Left lobe of liver (tissue), 2 donors: Measurements from ENCODE around the gene AP5B1. TPM values are rescaled to one million over a fixed set of nuclear protein-coding genes. Genes with fewer than 3 reads are reported as not detected.
A peak's percentile ranks its signal among the peaks of the same experiment; 100 is the strongest.

Experiments
- ATAC-seq: fragments of 200-7000 bp; cut with Tn5 transposase; one replicate; pipeline ENCODE4 v1.9.1; 2020; ENCODE audit warnings: mild to moderate bottlenecking, moderate library complexity
- DNase-seq: peaks from one replicate; pipeline ENCODE4 v3.0.0-alpha.2; 2020; ENCODE audit warnings: low spot score
- total RNA-seq: library from RNA; stranded (reverse); gene quantifications from one replicate; pipeline ENCODE4 v1.2.1, GENCODE V29; 2021
- donor health status: DM: no; HTN: no; CAD: no; lungs with moderate emphysema.
- donor health status: DM: no; HTN: yes; CAD: no.

The AP5B1 gene, protein sequence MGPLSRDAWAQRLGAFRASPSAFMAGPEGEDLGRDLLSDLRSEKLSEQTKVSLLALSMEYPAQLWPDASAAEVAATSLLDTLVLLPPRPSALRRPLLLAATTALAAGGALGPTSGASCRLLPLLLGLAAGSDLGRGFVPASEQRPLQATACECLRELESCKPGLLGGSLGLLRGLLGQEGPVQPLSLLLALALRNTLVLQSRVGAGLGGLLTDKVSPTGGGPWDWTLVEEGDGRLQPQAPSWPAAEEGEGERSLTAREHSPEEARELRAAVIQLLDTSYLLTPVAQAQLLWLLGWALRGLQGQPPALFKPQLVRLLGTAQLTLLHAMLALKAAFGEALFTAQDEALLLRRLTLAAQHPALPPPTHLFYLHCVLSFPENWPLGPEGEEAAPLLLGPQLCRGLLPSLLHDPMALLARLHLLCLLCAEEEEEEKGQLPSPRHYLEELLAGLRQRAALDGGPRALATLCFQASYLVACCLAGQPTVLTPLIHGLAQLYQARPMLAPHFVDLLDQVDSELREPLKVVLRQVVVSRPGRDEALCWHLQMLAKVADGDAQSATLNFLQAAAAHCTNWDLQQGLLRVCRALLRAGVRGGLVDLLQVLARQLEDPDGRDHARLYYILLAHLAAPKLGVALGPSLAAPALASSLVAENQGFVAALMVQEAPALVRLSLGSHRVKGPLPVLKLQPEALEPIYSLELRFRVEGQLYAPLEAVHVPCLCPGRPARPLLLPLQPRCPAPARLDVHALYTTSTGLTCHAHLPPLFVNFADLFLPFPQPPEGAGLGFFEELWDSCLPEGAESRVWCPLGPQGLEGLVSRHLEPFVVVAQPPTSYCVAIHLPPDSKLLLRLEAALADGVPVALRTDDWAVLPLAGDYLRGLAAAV
- total RNA-seq: 13.4 TPM

DNA sequence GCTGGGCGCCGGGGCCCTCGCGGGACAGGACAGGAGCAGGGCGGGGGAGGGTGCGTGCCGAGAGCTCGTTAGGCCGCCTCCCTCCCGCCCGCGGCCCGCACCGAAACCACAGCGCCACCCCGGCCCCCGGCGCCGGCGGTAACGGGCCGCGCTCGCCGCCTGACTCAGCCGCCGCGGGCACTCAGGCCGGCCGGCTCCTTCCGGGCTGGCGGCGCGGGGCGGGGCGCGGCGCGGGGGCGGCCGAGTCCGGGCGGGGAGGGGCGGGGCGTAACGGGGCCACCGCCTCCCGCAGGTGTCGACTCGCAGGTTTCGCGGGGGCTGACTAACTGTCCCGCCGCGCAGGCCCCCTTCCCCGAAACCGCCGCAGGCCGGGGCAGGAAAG, at the start of gene AP5B1:
Gene AP5B1 (minus strand): TSS at position 207 of the 382 bp plus-strand sequence. CDS start 385 bp downstream, outside the sequence.
- DNase-seq: peak; percentile 83
- ATAC-seq: peak; percentile 79

DNA sequence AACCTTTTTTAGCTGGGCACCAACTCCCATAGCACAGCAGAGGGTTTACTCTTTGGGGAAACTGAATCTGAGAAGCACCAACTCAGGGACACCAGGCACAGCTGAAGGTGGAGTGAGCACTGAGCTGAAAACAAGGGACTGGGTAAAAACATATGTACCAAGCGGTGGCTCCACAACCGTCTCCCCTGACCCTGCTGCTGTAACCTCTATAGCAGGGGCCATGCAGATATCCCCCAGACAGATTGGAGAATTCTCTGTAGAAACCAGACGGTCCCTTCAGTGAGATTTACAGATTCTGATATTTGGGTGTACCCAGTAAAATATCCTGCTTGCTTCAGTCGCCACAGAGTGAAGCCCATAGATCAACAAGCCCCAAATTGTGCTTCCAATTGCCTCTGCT, 48.7 kb upstream of the AP5B1 start:
- DNase-seq (no peak), ATAC-seq (no peak)

DNA sequence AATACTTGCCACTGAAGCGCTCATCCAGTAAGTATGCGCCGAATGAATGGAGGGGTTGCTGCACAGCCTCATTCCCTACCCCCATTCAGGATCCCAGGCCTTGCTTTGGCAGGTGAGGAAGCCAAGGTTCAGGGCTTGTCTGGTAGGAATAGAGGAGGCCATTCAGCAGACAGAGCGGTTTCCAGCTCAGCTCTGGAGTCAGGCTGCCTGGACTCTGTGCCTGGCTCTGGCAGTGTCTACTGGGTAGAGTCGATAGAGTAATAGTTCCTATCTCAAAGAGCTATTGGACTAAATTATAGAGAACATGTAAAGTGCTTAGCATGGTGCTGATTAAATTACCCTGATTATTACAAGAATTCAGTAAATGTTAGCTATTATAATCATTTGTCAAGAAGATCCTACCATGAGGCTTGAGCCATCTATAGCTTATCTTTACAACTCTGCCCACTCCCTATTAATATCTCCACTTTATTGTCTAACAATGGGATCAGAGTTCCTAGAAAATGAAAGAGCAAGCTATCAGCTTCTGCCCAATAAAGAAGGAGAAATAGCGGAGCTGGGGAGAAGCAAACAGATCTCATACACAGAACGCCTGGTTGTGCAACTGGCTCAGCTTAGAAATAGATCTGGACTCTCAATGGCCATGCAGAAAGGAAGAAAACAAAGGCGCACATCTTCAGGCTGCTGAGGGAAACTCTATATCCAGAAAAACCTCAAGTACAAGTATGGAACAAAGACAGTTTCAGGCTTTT, 46.4 kb upstream of the AP5B1 start:
- DNase-seq: no peak

DNA sequence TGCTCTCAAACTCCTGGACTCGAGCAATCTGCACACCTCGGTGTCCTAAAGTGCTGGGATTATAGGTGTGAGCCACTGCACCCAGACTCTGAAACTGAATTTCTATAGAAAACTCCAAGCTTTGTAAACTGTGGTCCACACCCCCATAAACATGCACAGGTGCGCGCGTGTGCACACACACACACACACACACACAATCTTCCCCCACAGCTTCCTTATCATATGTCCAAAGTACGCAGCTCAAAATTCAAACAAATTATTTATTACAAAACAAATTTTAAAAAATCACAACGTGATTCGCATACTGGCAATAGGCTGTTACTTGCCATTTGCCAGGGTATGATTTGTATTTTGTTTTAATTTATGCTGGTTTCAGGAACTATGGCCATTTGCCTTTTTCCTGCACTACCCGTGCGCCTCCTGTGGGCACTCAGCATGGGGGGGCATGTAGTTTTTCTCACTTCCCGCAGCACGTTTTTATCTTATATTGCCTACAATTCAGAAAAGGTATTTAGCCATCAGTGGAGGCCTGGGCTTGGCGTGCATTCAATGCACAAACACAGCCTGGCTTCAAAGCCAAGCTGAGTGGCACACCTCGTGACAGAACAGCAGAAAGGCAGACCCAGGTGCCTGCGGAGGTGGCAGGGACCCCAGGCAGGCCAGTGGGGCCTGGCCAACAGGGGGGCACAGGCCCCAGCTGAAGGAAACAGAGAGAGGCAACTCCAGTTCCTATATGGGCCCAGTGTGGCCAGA, 42.2 kb upstream of the AP5B1 start:
- DNase-seq (peak; percentile 61), ATAC-seq (peak; percentile 73)

More for the DNA sequence above, 46.4 kb upstream of the AP5B1 start:
- ATAC-seq: no peak

DNA sequence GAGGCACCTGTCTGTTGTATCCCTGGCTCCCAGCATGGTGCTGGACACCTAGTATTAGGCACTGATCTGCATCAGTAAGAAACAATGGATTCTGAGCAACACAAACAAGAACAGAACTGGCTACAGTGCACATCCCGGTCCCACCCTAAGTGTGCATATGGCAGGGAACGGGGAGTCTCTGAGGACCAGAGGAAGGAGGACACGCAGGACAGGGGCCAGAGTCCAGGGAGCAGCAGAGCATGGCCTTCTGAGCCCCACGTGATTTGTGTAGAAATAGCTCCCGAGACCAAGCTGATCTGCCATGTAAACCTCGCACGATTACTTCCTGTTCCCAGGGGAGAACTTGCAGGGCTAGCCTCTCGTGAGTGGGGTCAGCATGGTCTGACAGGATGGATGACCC, 40.3 kb upstream of the AP5B1 start:
- ATAC-seq: peak; percentile 54

DNA sequence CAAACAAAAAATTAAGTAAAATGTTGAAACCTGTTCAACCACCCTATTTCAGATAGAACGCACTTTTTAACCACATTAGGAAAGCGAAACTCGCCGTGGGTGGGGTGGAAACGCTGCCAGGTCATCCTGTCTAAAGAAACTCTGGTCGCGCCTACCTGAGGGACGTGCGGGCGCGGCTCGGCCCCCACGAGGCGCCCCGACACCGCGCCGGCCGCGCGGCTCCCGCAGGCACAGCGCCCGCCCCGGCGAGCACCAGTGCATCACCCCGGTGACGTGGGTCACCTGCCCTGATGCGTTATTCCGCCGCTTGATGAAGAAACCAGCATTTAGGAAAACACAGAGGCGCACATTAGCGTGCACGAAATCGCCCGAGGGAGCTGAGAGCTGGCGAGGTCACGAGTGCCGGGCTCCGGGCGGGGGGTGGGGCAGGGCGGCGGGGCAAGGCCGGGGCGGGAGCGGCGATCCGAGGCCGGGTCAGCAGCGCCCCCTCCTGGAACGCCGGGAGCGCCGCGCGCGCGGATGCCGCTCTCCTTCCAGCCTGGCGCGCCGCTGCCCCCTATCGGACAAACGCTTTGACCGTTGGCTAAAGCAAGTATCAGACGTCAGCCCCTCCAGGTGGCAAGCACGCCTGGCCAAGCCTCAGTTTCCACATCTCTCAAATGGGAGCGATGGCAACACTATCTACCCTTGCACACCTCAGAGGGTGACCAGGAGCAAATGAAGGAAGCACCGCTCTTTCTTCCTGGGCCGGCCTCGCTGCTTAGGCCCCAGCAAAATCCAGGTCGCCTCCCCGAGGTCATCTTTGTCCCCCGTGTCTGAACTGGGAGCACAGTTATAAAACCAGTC, 37.3 kb upstream of the AP5B1 start:
- ATAC-seq: peak; percentile 98
- peak; percentile 94 for DNase-seq

More for the DNA sequence above, 40.3 kb upstream of the AP5B1 start:
- peak; percentile 67 for DNase-seq

DNA sequence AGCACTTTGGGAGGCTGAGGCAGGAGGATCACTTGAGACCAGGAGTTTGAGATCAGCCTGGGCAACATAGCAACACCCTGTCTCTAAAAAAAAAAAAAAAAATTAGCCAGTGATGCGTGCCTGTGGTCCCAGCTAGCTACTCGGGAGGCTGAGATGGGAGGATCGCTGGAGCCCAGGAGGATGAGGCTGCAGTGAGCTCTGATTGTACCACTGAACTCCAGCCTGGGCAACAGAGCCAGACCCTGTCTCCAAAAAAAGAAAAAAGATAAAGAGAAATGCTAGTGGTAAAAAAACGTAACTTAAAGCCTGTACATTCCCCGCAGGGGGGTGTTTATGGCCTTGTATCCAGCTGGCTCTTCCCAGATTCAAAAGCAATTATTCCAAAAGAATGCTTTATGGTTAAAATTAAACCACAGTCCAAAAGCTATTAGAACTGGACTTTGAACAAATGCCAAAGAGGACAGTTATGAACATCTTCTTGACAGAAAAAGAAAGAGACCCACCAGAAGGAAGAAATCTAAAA, 36.6 kb upstream of the AP5B1 start:
- ATAC-seq (no peak), DNase-seq (no peak)

DNA sequence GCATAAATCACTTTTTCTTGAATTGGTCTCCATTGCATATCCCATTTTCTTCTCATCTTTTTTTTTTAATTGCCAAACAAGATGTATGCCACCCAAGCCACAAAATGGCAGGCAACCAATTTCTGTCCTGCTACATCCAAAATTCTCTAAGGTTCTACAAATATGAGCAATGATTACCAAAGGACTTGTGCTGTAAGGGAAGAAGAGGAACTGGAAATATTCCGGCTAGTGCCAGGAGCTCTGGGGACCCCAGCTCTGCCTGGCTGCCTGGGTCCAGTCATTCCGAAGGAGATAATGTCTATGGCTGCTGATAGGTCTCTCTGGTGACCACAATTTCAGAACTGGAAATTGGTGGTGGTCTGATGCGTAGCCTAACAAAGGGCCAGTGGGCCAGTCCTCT, 35.9 kb upstream of the AP5B1 start:
- DNase-seq: no peak
- ATAC-seq: no peak

DNA sequence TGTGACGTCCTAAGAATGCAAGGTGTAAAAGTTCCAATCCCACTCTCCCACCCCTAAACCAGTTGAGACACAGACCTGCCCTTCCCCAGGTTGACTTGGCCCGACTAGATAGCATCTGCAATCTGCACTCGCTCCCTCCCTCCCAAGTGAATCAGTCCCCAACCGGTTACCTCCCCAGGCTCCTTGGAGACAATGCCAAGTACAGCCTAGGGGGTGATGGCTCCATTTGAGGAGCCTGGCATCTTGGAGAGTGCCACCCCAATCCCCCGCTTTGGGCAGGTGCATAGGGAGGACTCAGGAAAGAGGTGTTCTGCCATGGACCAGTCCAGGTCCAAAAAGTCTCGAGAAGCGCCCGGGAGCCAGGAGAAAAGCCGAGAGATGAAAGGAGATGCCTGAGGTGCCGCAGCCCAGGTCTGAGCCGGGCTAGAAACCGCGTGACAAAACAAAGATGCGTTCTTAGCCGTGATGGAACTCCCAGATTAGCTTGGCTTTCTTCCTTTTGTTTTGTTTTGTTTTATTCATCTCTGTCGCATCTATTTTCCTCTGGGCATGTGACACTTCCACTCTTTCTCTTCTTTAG, 34.3 kb upstream of the AP5B1 start:
- no peak for DNase-seq

DNA sequence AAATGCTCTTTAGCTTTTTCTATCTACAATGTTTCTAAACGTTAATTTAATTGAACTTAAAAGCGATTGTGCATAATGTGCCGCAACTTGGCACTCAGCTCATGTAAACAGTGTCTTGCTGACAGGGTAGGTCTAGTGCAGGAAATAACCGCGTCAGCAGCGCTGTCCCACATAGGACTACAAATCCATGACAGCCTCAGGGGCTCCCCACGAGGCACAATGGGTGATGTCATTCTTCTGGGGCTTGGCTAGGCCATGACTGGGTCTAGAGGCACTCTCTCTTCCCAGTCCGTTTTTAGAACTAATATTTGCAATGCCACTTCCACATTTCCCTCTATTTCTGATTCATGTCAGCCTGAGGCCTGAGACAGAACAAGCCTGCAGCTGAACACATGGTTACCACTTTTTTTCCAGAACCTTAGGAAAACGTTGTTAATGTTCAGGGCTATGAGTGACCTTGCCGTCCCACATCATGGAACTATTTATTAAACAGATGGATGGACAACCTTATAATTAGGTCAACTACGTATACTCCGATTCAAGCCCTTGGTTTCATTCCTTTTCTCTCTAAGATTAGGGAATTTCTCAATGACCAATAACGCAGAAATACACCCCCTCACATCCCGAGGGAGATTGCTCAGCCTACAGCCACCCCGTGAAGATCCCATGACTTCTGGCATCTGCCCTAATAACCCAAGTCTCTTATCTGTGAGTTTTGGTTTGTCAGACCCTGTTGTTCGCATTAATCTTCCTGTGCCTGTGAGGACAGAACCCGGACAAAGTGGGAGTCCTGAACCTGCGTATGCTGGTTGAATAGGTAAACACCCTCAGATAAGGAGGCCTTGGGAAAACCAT, 33.6 kb upstream of the AP5B1 start:
- DNase-seq (no peak), ATAC-seq (no peak)

More for the DNA sequence above, 34.3 kb upstream of the AP5B1 start:
- no peak for ATAC-seq

DNA sequence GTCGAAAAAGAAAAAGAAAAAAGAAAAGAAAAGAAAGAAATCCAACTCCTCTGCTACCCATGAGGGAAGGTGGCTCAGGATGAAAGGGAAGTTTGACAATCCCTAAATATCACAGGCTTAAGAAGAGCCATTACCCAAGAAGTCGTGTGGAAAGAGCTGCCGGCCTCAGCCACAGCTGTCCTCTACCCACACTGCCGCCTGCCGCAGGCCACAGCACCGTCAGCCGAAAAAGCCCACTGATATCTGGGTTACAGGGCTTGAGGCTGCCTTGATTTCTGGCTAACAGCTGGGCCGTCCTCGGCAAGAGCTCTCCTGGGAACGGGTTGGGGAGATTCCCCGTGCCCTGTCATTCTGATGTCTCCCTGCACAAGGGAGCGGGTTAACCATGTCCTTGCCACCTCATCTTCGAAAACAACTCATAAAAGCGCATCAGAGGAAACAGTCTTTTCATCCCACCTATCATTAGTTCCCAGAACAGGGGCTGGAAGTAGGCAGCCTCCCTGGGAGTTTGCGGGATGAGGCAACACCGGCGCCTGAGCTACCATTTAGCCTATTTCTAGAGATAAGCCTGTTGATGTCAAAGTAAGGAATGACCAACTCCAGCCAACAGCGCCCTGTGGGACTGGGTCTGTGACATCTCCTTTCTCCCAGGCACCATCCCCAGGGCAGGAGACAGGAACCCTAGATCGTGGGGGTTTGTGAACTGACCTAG, 31.1 kb upstream of the AP5B1 start:
- DNase-seq (no peak), ATAC-seq (no peak)

DNA sequence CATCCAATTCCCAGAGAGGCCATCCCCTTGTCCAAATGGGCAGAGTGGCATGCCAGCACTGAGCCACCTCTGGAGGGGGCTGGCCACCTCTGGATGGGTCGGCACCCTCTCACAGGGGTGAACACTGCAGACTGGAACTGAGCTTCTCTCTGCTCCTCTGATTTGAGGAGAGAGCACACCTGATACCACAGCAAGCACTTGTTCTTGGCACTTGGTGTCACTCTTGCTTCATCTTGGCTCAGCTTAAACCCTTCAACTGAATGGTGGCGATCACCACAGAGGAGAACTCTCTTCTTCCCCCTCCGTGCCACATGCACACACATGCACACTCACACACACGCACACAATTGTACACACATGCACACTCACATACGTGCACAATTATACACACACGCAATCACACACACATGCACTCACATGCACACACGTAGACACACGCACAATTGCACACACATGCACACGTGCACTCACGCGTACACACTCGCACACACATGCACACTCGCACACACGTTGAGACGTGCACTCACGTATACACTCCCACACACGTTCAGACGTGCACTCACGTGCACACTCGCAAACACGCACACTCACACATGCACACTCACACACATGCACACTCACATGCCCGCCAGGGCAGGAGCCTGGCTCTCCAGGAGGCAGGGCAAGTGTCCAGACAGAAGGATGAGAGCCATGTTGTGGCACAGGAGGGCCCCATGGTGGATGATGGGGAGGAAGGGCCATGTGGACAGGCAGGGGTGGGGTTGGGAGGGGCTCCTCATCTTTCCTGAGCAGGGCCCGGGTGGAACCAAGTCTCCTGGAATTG, 29.5 kb upstream of the AP5B1 start:
- DNase-seq (no peak), ATAC-seq (peak; percentile 77)

DNA sequence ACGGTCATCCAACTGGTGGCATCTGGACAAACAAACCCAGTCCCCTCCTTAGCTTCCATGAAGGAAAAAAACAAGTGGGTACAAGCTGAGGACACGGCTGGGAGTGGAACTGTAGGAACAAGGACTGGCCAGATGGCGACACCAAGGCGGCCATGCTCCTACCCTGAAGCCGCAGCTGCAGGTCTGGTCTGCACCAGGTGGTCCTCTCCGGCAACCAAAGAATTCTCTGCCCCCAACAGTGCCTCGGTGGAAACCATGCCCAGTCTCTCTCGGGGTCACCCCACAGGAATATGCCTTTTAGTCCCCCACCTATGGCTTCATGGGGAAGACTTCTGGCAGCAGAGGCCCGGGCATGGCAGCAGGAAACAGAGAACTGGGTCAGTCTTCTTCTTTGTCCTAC, 28.7 kb upstream of the AP5B1 start:
- ATAC-seq: no peak
- DNase-seq: no peak

DNA sequence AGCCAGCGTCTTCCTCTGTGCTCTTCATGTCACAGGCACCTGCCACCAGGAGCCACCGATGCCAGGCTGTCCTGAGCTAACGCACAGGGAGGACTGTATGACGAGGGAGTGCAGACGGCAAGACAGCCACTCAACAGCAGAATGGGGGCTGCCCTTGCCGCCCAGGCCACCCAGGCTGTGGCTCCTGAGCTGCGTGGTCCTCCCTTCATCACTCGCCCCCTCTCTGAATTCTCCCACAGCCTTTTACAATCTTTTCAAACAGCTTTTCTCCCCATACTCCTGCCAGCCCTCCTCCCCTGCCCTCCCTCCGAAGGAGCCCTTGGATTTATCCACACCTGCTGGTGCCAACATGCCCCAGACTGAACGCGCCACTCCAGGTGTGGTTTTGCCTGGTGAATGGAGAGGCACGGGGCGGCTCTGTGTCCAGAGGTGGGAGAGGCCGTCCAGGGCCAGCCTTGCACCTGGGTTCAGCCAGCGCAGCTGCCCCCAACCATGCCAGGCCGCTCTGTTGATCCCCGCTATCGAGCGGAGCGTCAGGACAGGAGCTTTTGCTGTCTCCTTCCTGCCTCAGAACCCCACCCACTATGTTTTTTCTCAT, 28.1 kb upstream of the AP5B1 start:
- no peak for ATAC-seq
- no peak for DNase-seq

DNA sequence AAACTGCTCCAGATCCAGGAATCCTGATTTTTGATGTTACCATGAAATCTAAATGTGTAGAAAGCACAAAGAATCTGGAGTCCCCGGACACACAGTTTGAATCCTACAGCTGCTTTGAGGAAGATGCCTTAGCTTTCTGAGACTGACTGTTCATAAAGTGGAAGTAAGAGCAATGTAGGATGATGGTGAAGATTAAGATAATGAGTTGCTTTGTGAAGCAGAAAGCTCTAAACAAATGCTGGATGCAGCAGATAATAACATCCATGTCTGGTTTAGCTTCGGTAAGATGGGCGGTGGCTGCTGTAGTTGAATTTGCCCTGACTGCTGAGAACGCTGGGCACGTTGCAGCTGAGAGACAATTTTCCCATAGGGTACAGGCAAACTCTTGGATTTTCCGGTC, 26.2 kb upstream of the AP5B1 start:
- ATAC-seq: no peak
- no peak for DNase-seq
